Mesendoderm (in vitro differentiated cells): ENCODE measurements around the gene HLA-DPB1.

Experiments
- DNase-seq: peaks from one replicate; pipeline ENCODE4 v3.0.0; 2013
- H2AK5ac ChIP-seq: 2 replicates; pipeline ENCODE4 v1.6.1; 2013; ENCODE audit warnings: low read length, inconsistent platforms
- H2BK120ac ChIP-seq: 2 replicates; pipeline ENCODE4 v1.6.1; 2013; ENCODE audit warnings: low read depth, mild to moderate bottlenecking, low read length, moderate library complexity, mixed read lengths
- H2BK15ac ChIP-seq: replicated peaks from 2 replicates; pipeline ENCODE4 v1.6.1; 2013; ENCODE audit warnings: low read depth, mild to moderate bottlenecking, moderate library complexity
- H2BK5ac ChIP-seq: 2 replicates; pipeline ENCODE4 v1.6.1; 2013; ENCODE audit warnings: low read length, inconsistent platforms
- H3K18ac ChIP-seq: 2 replicates; pipeline ENCODE4 v1.6.1; 2013; ENCODE audit warnings: mild to moderate bottlenecking, low read length, mixed read lengths
- H3K23ac ChIP-seq: one replicate; pipeline ENCODE4 v1.6.1; 2013; ENCODE audit warnings: low read length
- H3K27ac ChIP-seq: 2 replicates; pipeline ENCODE4 v1.5.1; 2013; ENCODE audit warnings: low read depth, mild to moderate bottlenecking, inconsistent platforms, low read length, moderate library complexity
- H3K27me3 ChIP-seq: 2 replicates; pipeline ENCODE4 v1.6.1; 2013; ENCODE audit warnings: low read length, control low read depth, mild to moderate bottlenecking, inconsistent platforms; ENCODE audit not compliant: insufficient read depth, poor library complexity
- H3K36me3 ChIP-seq: 2 replicates; pipeline ENCODE4 v1.6.1; 2013; ENCODE audit warnings: low read length, inconsistent platforms; ENCODE audit not compliant: control insufficient read depth, insufficient read depth
- H3K4ac ChIP-seq: one replicate; pipeline ENCODE4 v1.6.1; 2013; ENCODE audit warnings: low read depth, mild to moderate bottlenecking, low read length, moderate library complexity
- H3K4me1 ChIP-seq: 2 replicates; pipeline ENCODE4 v1.6.1; 2013; ENCODE audit warnings: low read depth, low read length, inconsistent platforms; ENCODE audit not compliant: control insufficient read depth
- H3K4me2 ChIP-seq: 2 replicates; pipeline ENCODE4 v1.6.1; 2013; ENCODE audit warnings: low read length
- H3K4me3 ChIP-seq: 2 replicates; pipeline ENCODE4 v1.5.1; 2013; ENCODE audit warnings: mild to moderate bottlenecking, low read length
- H3K56ac ChIP-seq: one replicate; pipeline ENCODE4 v1.6.1; 2013; ENCODE audit warnings: low read length
- H3K79me1 ChIP-seq: 2 replicates; pipeline ENCODE4 v1.6.1; 2013; ENCODE audit warnings: low read length, inconsistent platforms
- H3K79me2 ChIP-seq: 2 replicates; pipeline ENCODE4 v1.6.1; 2013; ENCODE audit warnings: mild to moderate bottlenecking, low read length; ENCODE audit not compliant: control insufficient read depth, insufficient read depth
- H3K9ac ChIP-seq: 2 replicates; pipeline ENCODE4 v1.6.1; 2013; ENCODE audit warnings: low read length, inconsistent platforms
- H4K5ac ChIP-seq: one replicate; pipeline ENCODE4 v1.6.1; 2013; ENCODE audit warnings: low read length
- H4K8ac ChIP-seq: one replicate; pipeline ENCODE4 v1.6.1; 2013; ENCODE audit warnings: low read depth, mild to moderate bottlenecking, control low read depth, low read length, moderate library complexity
- WGBS: extraction: QIAGEN DNeasy Blood & Tissue Kit; methylation state at CpG from one replicate; pipeline ENCODE4 v1.1.7; 2013; ENCODE audit warnings: low lambda C conversion rate, missing lambda C conversion rate; ENCODE audit not compliant: insufficient coverage; ENCODE audit errors: extremely low coverage; 5-methylcytosine and 5-hydroxymethylcytosine counted together

The HLA-DPB1 gene

GRCh38 chr6:33123181-33123580, 47.4 kb downstream of the HLA-DPB1 start:
- H3K4me2 ChIP-seq, result no peak overlapping the region
- no peak overlapping the region for H2BK120ac ChIP-seq
- no peaks in the 10 kb centered on the region for H3K36me3 ChIP-seq
- H3K23ac ChIP-seq, result no peak overlapping the region
- no peak for DNase-seq
- H3K79me2 ChIP-seq, result peaks cover 29% of the 10 kb centered on the region
- H3K4me1 ChIP-seq, result no peaks in the 10 kb centered on the region
- H3K4me3 ChIP-seq, result peak overlapping the region; percentile 17
- H3K27me3 ChIP-seq, result no peaks in the 10 kb centered on the region
- H3K18ac ChIP-seq, result no peak overlapping the region
- H3K79me1 ChIP-seq, result peaks cover 5% of the 10 kb centered on the region
- WGBS, result no CpG with 5 or more reads among the region's 6 CpGs
- no peak overlapping the region for H4K8ac ChIP-seq
- no peak overlapping the region for H2BK5ac ChIP-seq
- H3K9ac ChIP-seq, result no peak overlapping the region
- no peak overlapping the region for H3K27ac ChIP-seq
- no peak overlapping the region for H2AK5ac ChIP-seq
- no peak overlapping the region for H3K4ac ChIP-seq
- no peak overlapping the region for H4K5ac ChIP-seq
- H2BK15ac ChIP-seq, result no peak overlapping the region
- no peak overlapping the region for H3K56ac ChIP-seq

DNA sequence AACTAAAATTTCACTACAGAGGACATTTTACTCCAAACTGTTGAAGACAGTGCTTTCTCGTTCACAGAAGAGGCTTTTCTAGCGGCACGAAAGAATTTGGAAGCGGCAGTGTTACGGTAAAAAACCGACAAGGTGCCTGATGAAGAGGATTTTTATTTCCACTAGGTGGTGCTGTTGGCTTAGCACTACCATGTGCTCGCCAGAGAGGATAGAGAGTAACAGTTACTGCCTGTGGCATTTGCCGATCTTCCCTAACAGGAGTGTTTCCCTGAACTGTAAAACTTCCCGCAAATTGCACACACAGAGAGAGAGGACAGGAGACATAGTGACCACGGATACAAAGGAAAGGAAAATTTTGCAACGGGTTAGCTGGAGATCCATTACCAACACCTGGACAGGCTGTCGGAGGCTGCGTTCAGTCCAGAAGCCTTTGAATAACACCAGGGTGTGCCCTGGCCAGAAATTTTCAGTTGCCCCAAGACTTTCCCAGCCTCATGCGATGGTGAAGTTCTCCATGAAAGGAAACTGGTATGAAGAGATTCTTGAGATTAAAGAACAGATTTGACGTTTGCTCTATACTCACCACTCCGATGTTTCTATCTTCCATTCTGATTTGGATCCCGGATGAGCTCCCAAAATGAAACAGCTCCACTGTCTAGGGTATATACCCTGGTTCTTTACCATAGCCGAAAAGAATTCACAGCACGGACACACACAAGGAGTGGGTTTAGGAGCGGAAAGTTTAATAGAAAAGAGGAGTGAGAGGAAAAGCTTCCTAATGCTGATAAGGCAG, 48.1 kb downstream of the HLA-DPB1 start:
- Histone ChIP-seq H2BK120ac (no peak overlapping the region), H3K79me1 (peaks cover 5% of the 10 kb centered on the region), H3K4me2 (no peak overlapping the region), H2BK15ac (no peak overlapping the region), H2AK5ac (no peak overlapping the region), H3K4me3 (no peak overlapping the region), H3K79me2 (peaks cover 29% of the 10 kb centered on the region), H3K4me1 (no peaks in the 10 kb centered on the region), H3K36me3 (no peaks in the 10 kb centered on the region), H3K23ac (no peak overlapping the region), H3K27me3 (no peaks in the 10 kb centered on the region), H3K9ac (no peak overlapping the region), H4K8ac (no peak overlapping the region), H3K4ac (no peak overlapping the region), H2BK5ac (no peak overlapping the region), H3K56ac (no peak overlapping the region), H3K18ac (no peak overlapping the region), H3K27ac (no peak overlapping the region), H4K5ac (no peak overlapping the region)
- DNase-seq, result peak; percentile 56
- no CpG with 5 or more reads among the region's 20 CpGs for WGBS

GRCh38 chr6:33124525-33124901, 48.7 kb downstream of the HLA-DPB1 start:
- no peak overlapping the region for H2AK5ac ChIP-seq
- no peak overlapping the region for H3K56ac ChIP-seq
- H4K8ac ChIP-seq, result no peak overlapping the region
- no peak overlapping the region for H2BK120ac ChIP-seq
- H3K9ac ChIP-seq, result no peak overlapping the region
- no peak overlapping the region for H3K4me2 ChIP-seq
- H3K79me2 ChIP-seq, result peaks cover 27% of the 10 kb centered on the region
- H4K5ac ChIP-seq, result no peak overlapping the region
- DNase-seq, result no peak
- H2BK15ac ChIP-seq, result no peak overlapping the region
- no peak overlapping the region for H3K4ac ChIP-seq
- H3K18ac ChIP-seq, result no peak overlapping the region
- peaks cover 5% of the 10 kb centered on the region for H3K79me1 ChIP-seq
- H3K4me1 ChIP-seq, result no peaks in the 10 kb centered on the region
- H3K27ac ChIP-seq, result no peak overlapping the region
- no peak overlapping the region for H3K4me3 ChIP-seq
- no CpG with 5 or more reads among the region's 4 CpGs for WGBS
- H3K23ac ChIP-seq, result no peak overlapping the region
- H3K27me3 ChIP-seq, result no peaks in the 10 kb centered on the region
- H3K36me3 ChIP-seq, result no peaks in the 10 kb centered on the region
- H2BK5ac ChIP-seq, result no peak overlapping the region

GRCh38 chr6:33124947-33125346, 49.2 kb downstream of the HLA-DPB1 start:
- Histone ChIP-seq H3K18ac (no peak overlapping the region), H3K79me2 (peaks cover 23% of the 10 kb centered on the region), H3K23ac (no peak overlapping the region)

DNA sequence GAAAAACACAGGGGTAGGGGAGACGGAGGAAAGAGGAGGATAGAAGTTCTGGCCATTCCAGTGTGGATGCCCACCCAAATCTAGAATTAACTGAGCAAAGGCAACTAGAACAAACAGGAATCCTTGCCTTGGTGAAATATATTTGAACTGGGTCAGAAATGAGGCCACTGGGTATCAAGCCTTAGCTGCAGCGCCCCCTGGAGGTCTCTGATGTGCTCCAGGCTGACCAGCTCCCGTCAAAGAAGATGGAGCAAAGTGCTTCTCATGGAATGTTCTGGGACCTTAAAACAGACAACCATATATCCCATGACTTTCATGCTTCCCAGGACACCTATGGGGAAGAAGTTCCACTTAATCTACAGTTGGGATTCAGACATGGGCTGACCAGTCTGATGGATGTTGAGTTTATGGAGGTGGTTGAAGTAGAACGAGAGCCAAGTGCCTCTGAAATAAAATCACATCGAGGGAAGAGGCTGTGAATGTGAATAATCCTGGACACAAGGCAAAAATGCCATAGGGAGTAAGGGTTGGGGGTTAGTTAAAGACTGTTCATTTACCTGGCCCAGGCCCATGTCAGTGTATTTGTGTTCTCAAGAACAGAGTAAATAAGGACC, 50.4 kb downstream of the HLA-DPB1 start:
- Histone ChIP-seq H3K56ac (no peak overlapping the region), H4K8ac (no peak overlapping the region), H3K4me3 (no peak overlapping the region), H3K23ac (no peak overlapping the region), H3K4ac (no peak overlapping the region), H2AK5ac (no peak overlapping the region), H3K4me2 (no peak overlapping the region), H3K18ac (no peak overlapping the region), H3K4me1 (no peaks in the 10 kb centered on the region), H2BK5ac (no peak overlapping the region), H2BK15ac (no peak overlapping the region), H3K79me2 (peaks cover 12% of the 10 kb centered on the region), H3K27ac (no peak overlapping the region), H2BK120ac (no peak overlapping the region), H4K5ac (no peak overlapping the region), H3K9ac (no peak overlapping the region), H3K27me3 (no peaks in the 10 kb centered on the region), H3K36me3 (peaks cover 3% of the 10 kb centered on the region), H3K79me1 (peaks cover 5% of the 10 kb centered on the region)
- no CpG with 5 or more reads among the region's 5 CpGs for WGBS
- DNase-seq, result peak; percentile 68

More at GRCh38 chr6:33124947-33125346, 49.2 kb downstream of the HLA-DPB1 start:
- Histone ChIP-seq H2BK15ac (no peak overlapping the region), H3K4ac (no peak overlapping the region), H3K4me3 (no peak overlapping the region), H3K4me1 (no peaks in the 10 kb centered on the region), H4K5ac (no peak overlapping the region), H3K36me3 (no peaks in the 10 kb centered on the region), H3K27me3 (no peaks in the 10 kb centered on the region), H3K9ac (no peak overlapping the region), H2BK5ac (no peak overlapping the region), H4K8ac (no peak overlapping the region), H3K56ac (no peak overlapping the region), H2BK120ac (no peak overlapping the region), H3K27ac (no peak overlapping the region), H2AK5ac (no peak overlapping the region), H3K79me1 (peaks cover 5% of the 10 kb centered on the region), H3K4me2 (no peak overlapping the region)
- no peak for DNase-seq
- WGBS, result no CpG with 5 or more reads among the region's 4 CpGs
